Neutrophil (primary cell): ENCODE measurements around the gene ST3GAL3.

ENCODE experiments used
- H3K27ac ChIP-seq: fragments of 200-600 bp; sonication (generic); 2 replicates; pipeline ENCODE4 v1.5.1; 2016; ENCODE audit warnings: mild to moderate bottlenecking, moderate library complexity
- H3K27me3 ChIP-seq: fragments of 200-600 bp; sonication (generic); 2 replicates; pipeline ENCODE4 v1.6.0; 2016; ENCODE audit warnings: mild to moderate bottlenecking
- H3K36me3 ChIP-seq: fragments of 200-600 bp; sonication (generic); 2 replicates; pipeline ENCODE4 v1.5.1; 2017
- H3K4me1 ChIP-seq, 2 experiments: fragments of 200-600 bp in 1 of 2; sonication (generic) in 1 of 2; 1 replicate in 1 of 2; 2 replicates in 1 of 2; pipeline versions ENCODE4 v1.5.1 to v1.6.1; 2013 to 2016; ENCODE audit warnings: low read depth in 1 of 2, low read length in 1 of 2, mild to moderate bottlenecking in 1 of 2, moderate library complexity in 1 of 2; ENCODE audit not compliant: control insufficient read depth in 1 of 2, insufficient read depth in 1 of 2
- H3K4me3 ChIP-seq, 2 experiments: fragments of 200-600 bp in 1 of 2; sonication (generic) in 1 of 2; 1 replicate in 1 of 2; 2 replicates in 1 of 2; pipeline ENCODE4 v1.5.1; 2013 to 2016; ENCODE audit warnings: low read depth in 1 of 2, low read length in 1 of 2, mild to moderate bottlenecking in 1 of 2, moderate library complexity in 1 of 2
- H3K9me3 ChIP-seq: fragments of 200-600 bp; sonication (generic); 2 replicates; pipeline ENCODE4 v1.5.1; 2016
- TF ChIP-seq, protein P1 (sequence below): fragments of 200-600 bp; sonication (generic); IDR thresholded peaks from 2 replicates; pipeline ENCODE4 v1.5.1; 2016; ENCODE audit warnings: antibody characterized with exemption

ST3GAL3 gene

DNA sequence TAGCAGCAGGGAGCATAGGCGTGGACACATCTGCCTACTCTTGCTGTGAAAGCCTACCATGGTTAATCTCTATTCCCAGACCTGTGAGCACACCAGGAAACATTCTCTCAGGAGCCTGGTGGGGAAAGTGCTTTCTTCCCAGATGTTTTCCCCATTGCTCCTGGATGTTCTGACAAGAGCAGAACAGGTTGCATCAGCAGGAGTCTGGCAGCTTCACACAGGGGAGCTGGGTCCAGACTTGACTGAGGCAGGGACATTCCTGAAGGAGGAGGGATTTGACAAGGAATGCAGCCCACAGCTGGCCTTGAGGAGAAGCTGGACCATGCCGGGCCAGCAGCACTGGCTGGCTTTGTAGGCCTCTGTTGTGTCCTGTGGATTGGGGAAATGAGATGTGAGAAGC, 205.3 kb downstream of the ST3GAL3 start:
- TF ChIP-seq, protein P1, sequence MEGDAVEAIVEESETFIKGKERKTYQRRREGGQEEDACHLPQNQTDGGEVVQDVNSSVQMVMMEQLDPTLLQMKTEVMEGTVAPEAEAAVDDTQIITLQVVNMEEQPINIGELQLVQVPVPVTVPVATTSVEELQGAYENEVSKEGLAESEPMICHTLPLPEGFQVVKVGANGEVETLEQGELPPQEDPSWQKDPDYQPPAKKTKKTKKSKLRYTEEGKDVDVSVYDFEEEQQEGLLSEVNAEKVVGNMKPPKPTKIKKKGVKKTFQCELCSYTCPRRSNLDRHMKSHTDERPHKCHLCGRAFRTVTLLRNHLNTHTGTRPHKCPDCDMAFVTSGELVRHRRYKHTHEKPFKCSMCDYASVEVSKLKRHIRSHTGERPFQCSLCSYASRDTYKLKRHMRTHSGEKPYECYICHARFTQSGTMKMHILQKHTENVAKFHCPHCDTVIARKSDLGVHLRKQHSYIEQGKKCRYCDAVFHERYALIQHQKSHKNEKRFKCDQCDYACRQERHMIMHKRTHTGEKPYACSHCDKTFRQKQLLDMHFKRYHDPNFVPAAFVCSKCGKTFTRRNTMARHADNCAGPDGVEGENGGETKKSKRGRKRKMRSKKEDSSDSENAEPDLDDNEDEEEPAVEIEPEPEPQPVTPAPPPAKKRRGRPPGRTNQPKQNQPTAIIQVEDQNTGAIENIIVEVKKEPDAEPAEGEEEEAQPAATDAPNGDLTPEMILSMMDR, result no peak
- Histone ChIP-seq H3K4me3 (no peak overlapping the region), H3K9me3 (no peaks in the 10 kb centered on the region), H3K27ac (no peak overlapping the region), H3K27me3 (no peaks in the 10 kb centered on the region), H3K4me1 (no peaks in the 10 kb centered on the region), H3K36me3 (no peaks in the 10 kb centered on the region)

DNA sequence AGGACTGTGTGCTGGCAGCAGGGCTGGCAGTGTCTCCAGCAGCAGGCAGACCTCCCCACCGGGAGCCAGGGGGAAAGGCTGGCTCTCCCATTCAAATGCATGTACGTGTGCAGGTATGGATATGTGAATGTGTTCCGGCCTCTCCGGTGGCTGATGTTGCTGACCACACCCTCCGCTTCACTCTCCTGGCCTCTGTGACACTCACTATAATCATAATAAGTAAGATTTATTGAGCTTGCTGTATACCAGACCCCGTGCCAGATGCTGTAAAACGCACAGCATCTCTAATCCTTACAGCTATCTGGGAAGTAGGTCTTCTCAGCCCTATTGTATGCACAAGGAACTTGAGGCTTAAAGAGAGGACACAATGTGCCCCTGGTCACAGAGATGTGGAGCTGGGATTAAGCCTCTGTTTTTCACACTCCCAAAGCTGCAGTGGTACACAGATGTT, 205.7 kb downstream of the ST3GAL3 start:
- Histone ChIP-seq H3K4me1 (no peaks in the 10 kb centered on the region), H3K9me3 (no peaks in the 10 kb centered on the region), H3K36me3 (no peaks in the 10 kb centered on the region), H3K27ac (no peak overlapping the region), H3K4me3 (no peak overlapping the region), H3K27me3 (no peaks in the 10 kb centered on the region)
- TF ChIP-seq, protein P1, result no peak

DNA sequence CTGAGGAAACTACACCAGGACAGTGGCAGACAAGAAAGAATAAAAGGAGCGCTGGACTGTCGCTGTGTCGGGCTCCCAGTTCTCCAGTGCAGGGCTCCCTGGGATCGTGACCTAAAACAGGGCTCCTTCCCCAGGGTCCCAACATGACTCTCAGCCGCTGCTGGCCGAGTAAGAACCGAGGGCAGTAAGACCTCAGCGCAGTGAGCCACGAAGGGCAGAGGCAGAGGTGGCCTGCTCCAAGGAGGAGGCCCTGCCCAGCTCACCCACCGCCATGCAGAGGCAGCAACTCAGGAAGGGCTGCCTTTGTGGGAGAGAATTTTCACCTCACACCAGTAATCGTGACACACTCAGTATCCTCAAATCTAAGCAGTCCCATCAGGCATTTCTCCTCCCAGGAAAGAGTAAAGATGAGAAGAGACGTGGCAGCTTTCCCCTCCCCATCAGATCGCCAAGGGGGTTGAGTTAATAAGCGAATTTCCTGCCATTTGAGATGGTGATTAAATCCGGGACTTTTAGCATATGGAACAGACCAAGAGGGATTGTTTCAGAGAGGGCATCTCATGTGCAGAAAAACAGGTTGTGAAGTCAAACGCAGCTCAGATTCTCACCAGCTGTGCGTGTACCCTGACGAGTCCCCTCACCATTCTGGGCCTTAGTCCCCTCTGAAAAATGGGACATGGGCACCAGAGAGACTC, 206.5 kb downstream of the ST3GAL3 start:
- H3K4me1 ChIP-seq, result no peaks in the 10 kb centered on the region
- no peaks in the 10 kb centered on the region for H3K27me3 ChIP-seq
- no peaks in the 10 kb centered on the region for H3K36me3 ChIP-seq
- no peak overlapping the region for H3K27ac ChIP-seq
- no peaks in the 10 kb centered on the region for H3K9me3 ChIP-seq
- TF ChIP-seq, protein P1, result no peak
- no peak overlapping the region for H3K4me3 ChIP-seq

DNA sequence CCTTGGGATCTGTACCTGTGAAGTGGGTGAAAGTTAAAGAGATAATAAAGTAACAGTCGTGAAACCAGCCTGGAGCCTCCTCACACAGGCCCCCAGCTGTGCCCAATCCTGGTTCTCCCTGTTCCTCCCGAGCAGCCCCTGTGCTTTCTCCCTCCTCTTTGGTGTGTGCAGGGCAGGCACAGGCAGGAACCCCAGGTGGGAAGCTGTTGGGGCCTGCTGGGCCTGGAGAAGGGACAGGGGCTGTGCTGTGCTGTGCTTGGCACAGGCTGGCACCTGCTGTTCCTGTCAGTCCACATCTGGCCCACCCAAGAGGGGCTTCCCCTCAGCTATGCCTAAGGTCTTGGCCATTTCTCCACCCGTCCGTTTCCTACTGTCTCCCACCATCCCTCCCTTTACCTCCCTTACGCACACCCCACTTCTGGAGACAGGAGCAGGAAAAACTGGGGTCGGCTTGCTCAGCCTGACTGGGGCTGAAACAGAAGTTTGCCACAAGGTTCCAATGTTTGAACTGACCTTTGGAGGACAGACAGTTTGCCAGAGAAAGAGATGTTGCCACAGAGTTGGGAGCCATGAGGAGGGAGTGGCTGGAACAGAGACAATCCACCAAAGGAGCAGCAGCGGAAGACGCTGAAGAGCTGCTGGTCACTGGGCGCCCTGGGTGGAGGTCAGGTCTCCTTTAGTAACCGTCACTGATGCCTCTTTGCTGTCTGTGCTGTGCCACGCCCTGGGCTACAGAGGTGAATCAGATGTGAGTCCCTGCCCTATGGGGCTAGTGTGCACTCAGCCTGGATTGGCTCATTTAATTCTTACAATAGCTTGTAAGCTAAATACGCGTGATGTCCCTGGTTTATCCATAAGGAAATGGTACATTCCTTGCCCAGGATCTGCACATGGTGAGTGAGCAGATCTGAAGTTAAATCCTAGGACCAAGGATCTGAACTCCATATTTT, 207.5 kb downstream of the ST3GAL3 start:
- H3K27ac ChIP-seq, result no peak overlapping the region
- H3K36me3 ChIP-seq, result no peaks in the 10 kb centered on the region
- H3K9me3 ChIP-seq, result no peaks in the 10 kb centered on the region
- no peaks in the 10 kb centered on the region for H3K27me3 ChIP-seq
- no peak overlapping the region for H3K4me3 ChIP-seq
- TF ChIP-seq, protein P1, result no peak
- H3K4me1 ChIP-seq, result no peaks in the 10 kb centered on the region

DNA sequence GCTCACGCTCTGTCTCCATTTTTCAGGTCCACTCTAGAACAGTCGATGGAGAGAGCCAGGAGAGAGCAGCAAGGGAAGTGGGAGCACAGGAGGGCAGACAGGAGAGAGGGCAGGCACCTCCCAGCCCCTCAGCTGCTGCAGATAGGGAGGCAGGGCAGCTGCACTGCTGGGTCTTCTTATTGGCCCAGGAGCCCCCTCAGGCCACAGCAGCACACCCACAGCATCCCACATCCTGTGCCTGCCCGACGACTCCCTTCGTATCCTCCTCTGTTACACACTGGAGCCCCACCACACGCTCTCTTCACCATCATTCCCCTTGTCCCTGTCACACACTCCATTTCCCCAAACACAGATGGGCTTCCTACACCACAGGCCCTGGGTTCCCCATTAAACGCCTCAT, 212.6 kb downstream of the ST3GAL3 start:
- no peaks in the 10 kb centered on the region for H3K27me3 ChIP-seq
- H3K9me3 ChIP-seq, result no peaks in the 10 kb centered on the region
- no peaks in the 10 kb centered on the region for H3K36me3 ChIP-seq
- H3K27ac ChIP-seq, result no peak overlapping the region
- TF ChIP-seq, protein P1, result no peak
- no peaks in the 10 kb centered on the region for H3K4me1 ChIP-seq
- H3K4me3 ChIP-seq, result no peak overlapping the region
